ENCODE results near the gene EPS8L2.
A peak's percentile ranks its signal among the peaks of the same experiment; 100 is the strongest.

DNA sequence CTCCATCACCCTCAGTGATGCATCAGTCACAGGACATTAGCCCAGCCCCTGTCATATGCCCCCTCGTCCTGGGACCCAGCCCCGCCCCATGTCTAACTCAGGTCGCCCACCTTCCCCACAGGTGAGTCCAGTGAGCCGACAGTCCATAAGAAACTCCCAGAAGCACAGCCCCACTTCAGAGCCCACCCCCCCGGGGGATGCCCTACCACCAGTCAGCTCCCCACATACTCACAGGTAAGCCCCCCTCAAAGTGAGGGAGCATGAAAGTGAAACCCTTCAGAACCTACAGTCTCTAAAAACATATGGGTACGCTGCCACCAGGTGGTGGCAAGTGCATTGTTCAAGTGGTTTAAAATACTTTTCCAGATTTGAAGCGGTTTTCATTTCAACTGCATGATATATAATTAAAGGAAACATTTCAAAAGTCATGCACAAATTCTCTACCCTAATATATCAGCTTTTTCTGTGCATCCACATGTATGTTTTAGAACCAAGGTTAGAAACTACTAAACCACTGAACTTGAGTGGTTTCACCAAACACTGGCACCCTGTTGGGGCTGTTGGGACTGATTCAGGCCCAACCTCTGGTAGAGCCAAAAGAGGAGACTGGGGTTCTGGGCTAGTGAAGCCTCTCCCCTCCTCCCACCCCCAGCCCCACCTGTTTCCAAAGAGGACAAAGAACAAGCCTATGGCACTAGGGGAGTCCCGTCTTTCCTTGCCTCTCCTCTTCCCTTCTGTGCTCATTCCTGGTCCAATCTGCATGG lies 17.3 kb downstream of the EPS8L2 start:
- TF ChIP-seq, protein P1, sequence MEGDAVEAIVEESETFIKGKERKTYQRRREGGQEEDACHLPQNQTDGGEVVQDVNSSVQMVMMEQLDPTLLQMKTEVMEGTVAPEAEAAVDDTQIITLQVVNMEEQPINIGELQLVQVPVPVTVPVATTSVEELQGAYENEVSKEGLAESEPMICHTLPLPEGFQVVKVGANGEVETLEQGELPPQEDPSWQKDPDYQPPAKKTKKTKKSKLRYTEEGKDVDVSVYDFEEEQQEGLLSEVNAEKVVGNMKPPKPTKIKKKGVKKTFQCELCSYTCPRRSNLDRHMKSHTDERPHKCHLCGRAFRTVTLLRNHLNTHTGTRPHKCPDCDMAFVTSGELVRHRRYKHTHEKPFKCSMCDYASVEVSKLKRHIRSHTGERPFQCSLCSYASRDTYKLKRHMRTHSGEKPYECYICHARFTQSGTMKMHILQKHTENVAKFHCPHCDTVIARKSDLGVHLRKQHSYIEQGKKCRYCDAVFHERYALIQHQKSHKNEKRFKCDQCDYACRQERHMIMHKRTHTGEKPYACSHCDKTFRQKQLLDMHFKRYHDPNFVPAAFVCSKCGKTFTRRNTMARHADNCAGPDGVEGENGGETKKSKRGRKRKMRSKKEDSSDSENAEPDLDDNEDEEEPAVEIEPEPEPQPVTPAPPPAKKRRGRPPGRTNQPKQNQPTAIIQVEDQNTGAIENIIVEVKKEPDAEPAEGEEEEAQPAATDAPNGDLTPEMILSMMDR (IDR thresholded peaks at IDR 0.05), result peak; percentile 74
- no peak for TF ChIP-seq EZH2 (IDR thresholded peaks at IDR 0.05; ENCODE audit: borderline replicate concordance, insufficient read depth, low read depth, low read length, poor library complexity, severe bottlenecking)
